ENCODE results near the gene ELMOD1.

Gene ELMOD1

GRCh38 chr11:107583629-107584195 is 7.2 kb upstream of the ELMOD1 start:
- no peak for DNase-seq

GRCh38 chr11:107587306-107587979 is 3.5 kb upstream of the ELMOD1 start:
- DNase-seq, result no peak

GRCh38 chr11:107591378-107592230 is 657 bp downstream of the ELMOD1 start:
- DNase-seq, result peak; percentile 69

GRCh38 chr11:107592231-107592590 is 1.3 kb downstream of the ELMOD1 start:
- DNase-seq, result no peak

- DNase-seq, result peak; percentile 15
Measured at GRCh38 chr11:107592813-107593212, 1.9 kb downstream of the ELMOD1 start.

- no peak for DNase-seq
Measured at GRCh38 chr11:107593951-107594350, 3.0 kb downstream of the ELMOD1 start.

GRCh38 chr11:107594736-107595135 is 3.8 kb downstream of the ELMOD1 start:
- DNase-seq, result no peak

GRCh38 chr11:107598225-107599139 is 7.5 kb downstream of the ELMOD1 start:
- no peak for DNase-seq

- no peak for DNase-seq
Measured at GRCh38 chr11:107605061-107606006, 14.4 kb downstream of the ELMOD1 start.

- DNase-seq, result no peak
Measured at GRCh38 chr11:107606141-107606540, 15.2 kb downstream of the ELMOD1 start.

- DNase-seq, result no peak
Measured at GRCh38 chr11:107608809-107609208, 17.9 kb downstream of the ELMOD1 start.

- DNase-seq, result no peak
Measured at GRCh38 chr11:107609400-107610218, 18.7 kb downstream of the ELMOD1 start.

GRCh38 chr11:107612445-107612844 is 21.5 kb downstream of the ELMOD1 start:
- no peak for DNase-seq

GRCh38 chr11:107619926-107620325 is 29.0 kb downstream of the ELMOD1 start:
- no peak for DNase-seq

- DNase-seq, result no peak
Measured at GRCh38 chr11:107621081-107621480, 30.1 kb downstream of the ELMOD1 start.

- DNase-seq, result no peak
Measured at GRCh38 chr11:107623183-107623582, 32.2 kb downstream of the ELMOD1 start.

GRCh38 chr11:107624983-107625684 is 34.2 kb downstream of the ELMOD1 start:
- no peak for DNase-seq

GRCh38 chr11:107625685-107625989 is 34.7 kb downstream of the ELMOD1 start:
- DNase-seq, result no peak

- DNase-seq, result no peak
Measured at GRCh38 chr11:107631043-107631442, 40.1 kb downstream of the ELMOD1 start.

- no peak for DNase-seq
Measured at GRCh38 chr11:107631931-107632330, 41.0 kb downstream of the ELMOD1 start.
